Smooth muscle cell (in vitro differentiated cells): ENCODE measurements around the gene SAG. TPM values are rescaled to one million over a fixed set of nuclear protein-coding genes. Genes with fewer than 3 reads are reported as not detected.
A peak's percentile ranks its signal among the peaks of the same experiment; 100 is the strongest.

ENCODE experiments used
- DNase-seq: peaks from one replicate; lab custom pipeline; 2025; ENCODE audit not compliant: unreplicated experiment; lab: John Stamatoyannopoulos, UW
- H2AFZ ChIP-seq: fragments of 200-600 bp; sonication (generic); 2 replicates; pipeline ENCODE4 v1.6.0; 2016; ENCODE audit warnings: antibody characterized with exemption, low read depth, mild to moderate bottlenecking
- H3F3A ChIP-seq: fragments of 200-600 bp; sonication (generic); 2 replicates; pipeline ENCODE4 v1.6.0; 2017; ENCODE audit warnings: antibody characterized with exemption, low read depth
- H3K27ac ChIP-seq: fragments of 200-600 bp; sonication (generic); 2 replicates; pipeline ENCODE4 v1.5.1; 2016; ENCODE audit warnings: low read depth, mild to moderate bottlenecking
- H3K27me3 ChIP-seq: fragments of 200-600 bp; sonication (generic); 2 replicates; pipeline ENCODE4 v1.6.1; 2016; ENCODE audit warnings: low read depth, mild to moderate bottlenecking
- H3K36me3 ChIP-seq: fragments of 200-600 bp; sonication (generic); 2 replicates; pipeline ENCODE4 v1.5.1; 2016; ENCODE audit warnings: low read depth
- H3K4me1 ChIP-seq: fragments of 200-600 bp; sonication (generic); 2 replicates; pipeline ENCODE4 v1.5.1; 2016; ENCODE audit warnings: low read depth
- H3K4me2 ChIP-seq: fragments of 200-600 bp; sonication (generic); 2 replicates; pipeline ENCODE4 v1.6.0; 2016; ENCODE audit warnings: mild to moderate bottlenecking
- H3K4me3 ChIP-seq: fragments of 200-600 bp; sonication (generic); 2 replicates; pipeline ENCODE4 v1.5.1; 2016; ENCODE audit warnings: mild to moderate bottlenecking
- H3K79me2 ChIP-seq: fragments of 200-600 bp; sonication (generic); 2 replicates; pipeline ENCODE4 v1.6.0; 2016; ENCODE audit warnings: low read depth, mild to moderate bottlenecking
- H3K9ac ChIP-seq: fragments of 200-600 bp; sonication (generic); 2 replicates; pipeline ENCODE4 v1.6.0; 2016; ENCODE audit warnings: low read depth
- H3K9me3 ChIP-seq: fragments of 200-600 bp; sonication (generic); replicated peaks from 2 replicates; pipeline ENCODE4 v1.5.1; 2016; ENCODE audit warnings: low read depth
- H4K20me1 ChIP-seq: fragments of 200-600 bp; sonication (generic); 2 replicates; pipeline ENCODE4 v1.6.0; 2016; ENCODE audit warnings: low read depth
- CTCF ChIP-seq: fragments of 200-600 bp; sonication (generic); IDR thresholded peaks from 2 replicates; pipeline ENCODE4 v1.5.1; 2017; ENCODE audit warnings: borderline replicate concordance, mild to moderate bottlenecking, antibody characterized with exemption; ENCODE audit not compliant: insufficient read depth, poor library complexity, severe bottlenecking
- WGBS: methylation state at CpG from one replicate; pipeline ENCODE4 v1.1.7; 2016; ENCODE audit warnings: low lambda C conversion rate; 5-methylcytosine and 5-hydroxymethylcytosine counted together
- polyA plus RNA-seq: library from polyadenylated mRNA; unstranded; fragments of >200 nt; fragmentation: Nextera tagmentation; extraction: Ambion mirVana; gene quantifications from 2 replicates; pipeline ENCODE4 v1.2.1, GENCODE V29; 2016
- total RNA-seq: library from RNA; depleted of rRNA; stranded (reverse); fragments of >200 nt; gene quantifications from 2 replicates; pipeline ENCODE4 v1.2.3, GENCODE V29; 2014

The SAG gene
- total RNA-seq (not detected in 2 replicates), polyA plus RNA-seq (not detected in 2 replicates)

- no peaks in the 10 kb centered on the region for H3K4me1 ChIP-seq
- DNase-seq, result no peak
- no peaks in the 10 kb centered on the region for H3K79me2 ChIP-seq
- no peaks in the 10 kb centered on the region for H3K9me3 ChIP-seq
- no peak within 1 kb of the TSS for H3K9ac ChIP-seq
- TF ChIP-seq CTCF, result no peak
- no peak within 1 kb of the TSS for H3K27ac ChIP-seq
- H2AFZ ChIP-seq, result no peak within 1 kb of the TSS
- no peaks in the 10 kb centered on the region for H3F3A ChIP-seq
- no peaks in the 10 kb centered on the region for H3K36me3 ChIP-seq
- 69% methylated on average over 7 of the region's 7 CpGs for WGBS
- no peak within 1 kb of the TSS for H3K4me3 ChIP-seq
- no peak within 1 kb of the TSS for H3K4me2 ChIP-seq
- no peaks in the 10 kb centered on the region for H3K27me3 ChIP-seq
- no peaks in the 10 kb centered on the region for H4K20me1 ChIP-seq
These were observed at the start of gene SAG for GRCh38 chr2:233307565-233307964. Gene SAG (plus strand): TSS chr2:233307816. CDS start chr2:233309190, 1,374 bp downstream.

GRCh38 chr2:233258211-233258610 lies 49.4 kb upstream of the SAG start:
- H3K9me3 ChIP-seq, result no peaks in the 10 kb centered on the region
- peaks cover 65% of the 10 kb centered on the region for H4K20me1 ChIP-seq
- no peak overlapping the region for H2AFZ ChIP-seq
- no peak overlapping the region for H3K9ac ChIP-seq
- H3K4me1 ChIP-seq, result no peaks in the 10 kb centered on the region
- DNase-seq, result no peak
- peaks cover 5% of the 10 kb centered on the region for H3K36me3 ChIP-seq
- H3K27me3 ChIP-seq, result no peaks in the 10 kb centered on the region
- TF ChIP-seq CTCF, result no peak
- no peaks in the 10 kb centered on the region for H3F3A ChIP-seq
- H3K4me3 ChIP-seq, result no peak overlapping the region
- 100% methylated on average over 2 of the region's 2 CpGs for WGBS
- no peak overlapping the region for H3K4me2 ChIP-seq
- no peak overlapping the region for H3K27ac ChIP-seq
- peaks cover 34% of the 10 kb centered on the region for H3K79me2 ChIP-seq

- Histone ChIP-seq H3K9me3 (no peaks in the 10 kb centered on the region), H3F3A (no peaks in the 10 kb centered on the region), H3K79me2 (peaks cover 20% of the 10 kb centered on the region), H3K27me3 (no peaks in the 10 kb centered on the region), H3K27ac (peak overlapping the region; percentile 56), H3K4me3 (no peak overlapping the region), H4K20me1 (peaks cover 51% of the 10 kb centered on the region), H3K9ac (no peak overlapping the region), H3K4me2 (no peak overlapping the region), H2AFZ (no peak overlapping the region), H3K36me3 (peaks cover 5% of the 10 kb centered on the region), H3K4me1 (no peaks in the 10 kb centered on the region)
- no peak for TF ChIP-seq CTCF
- no peak for DNase-seq
- WGBS, result 46% methylated on average over 1 of the region's 1 CpG
These were observed 47.9 kb upstream of the SAG start for GRCh38 chr2:233259730-233260129.

- H3K27ac ChIP-seq, result peak overlapping the region; percentile 56
- H3K4me2 ChIP-seq, result no peak overlapping the region
- no peak overlapping the region for H3K4me3 ChIP-seq
- no peak for DNase-seq
- H3K79me2 ChIP-seq, result peaks cover 11% of the 10 kb centered on the region
- peaks cover 6% of the 10 kb centered on the region for H3K36me3 ChIP-seq
- no peak overlapping the region for H3K9ac ChIP-seq
- no peak for TF ChIP-seq CTCF
- no peaks in the 10 kb centered on the region for H3K9me3 ChIP-seq
- H4K20me1 ChIP-seq, result peaks cover 43% of the 10 kb centered on the region
- no peaks in the 10 kb centered on the region for H3K4me1 ChIP-seq
- no peak overlapping the region for H2AFZ ChIP-seq
- no peaks in the 10 kb centered on the region for H3F3A ChIP-seq
- no peaks in the 10 kb centered on the region for H3K27me3 ChIP-seq
- WGBS, result 97% methylated on average over 5 of the region's 5 CpGs
These were observed 47.0 kb upstream of the SAG start for GRCh38 chr2:233260661-233261060.
